HL-60 (cell line): ENCODE data around the gene NOTUM.

Experiments used
- POLR2AphosphoS5 ChIP-seq: IDR thresholded peaks from 2 replicates; pipeline ENCODE4 v1.6.1; 2012; ENCODE audit warnings: low read depth
- TF ChIP-seq, protein P1 (sequence below): IDR thresholded peaks from one replicate; pipeline ENCODE4 v1.5.1; 2011; ENCODE audit warnings: low read length, control low read depth, inconsistent platforms; ENCODE audit not compliant: insufficient read depth

DNA sequence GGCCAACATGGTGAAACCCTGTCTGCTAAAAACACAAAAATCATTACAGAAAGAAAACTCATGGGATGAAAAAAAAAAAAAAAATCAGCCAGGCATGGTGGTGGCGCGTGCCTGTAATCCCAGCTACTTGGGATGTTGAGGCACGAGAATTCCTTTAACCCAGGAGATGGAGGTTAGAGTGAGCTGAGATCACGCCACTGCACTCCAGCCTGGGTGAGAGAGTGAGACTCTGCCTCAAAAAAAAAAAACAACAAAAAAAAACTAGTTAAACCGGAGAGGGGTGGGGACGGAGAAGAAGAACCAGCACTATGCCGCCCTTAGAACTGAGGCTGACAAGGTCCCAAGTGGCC is 7.4 kb upstream of the NOTUM start:
- TF ChIP-seq, protein P1, sequence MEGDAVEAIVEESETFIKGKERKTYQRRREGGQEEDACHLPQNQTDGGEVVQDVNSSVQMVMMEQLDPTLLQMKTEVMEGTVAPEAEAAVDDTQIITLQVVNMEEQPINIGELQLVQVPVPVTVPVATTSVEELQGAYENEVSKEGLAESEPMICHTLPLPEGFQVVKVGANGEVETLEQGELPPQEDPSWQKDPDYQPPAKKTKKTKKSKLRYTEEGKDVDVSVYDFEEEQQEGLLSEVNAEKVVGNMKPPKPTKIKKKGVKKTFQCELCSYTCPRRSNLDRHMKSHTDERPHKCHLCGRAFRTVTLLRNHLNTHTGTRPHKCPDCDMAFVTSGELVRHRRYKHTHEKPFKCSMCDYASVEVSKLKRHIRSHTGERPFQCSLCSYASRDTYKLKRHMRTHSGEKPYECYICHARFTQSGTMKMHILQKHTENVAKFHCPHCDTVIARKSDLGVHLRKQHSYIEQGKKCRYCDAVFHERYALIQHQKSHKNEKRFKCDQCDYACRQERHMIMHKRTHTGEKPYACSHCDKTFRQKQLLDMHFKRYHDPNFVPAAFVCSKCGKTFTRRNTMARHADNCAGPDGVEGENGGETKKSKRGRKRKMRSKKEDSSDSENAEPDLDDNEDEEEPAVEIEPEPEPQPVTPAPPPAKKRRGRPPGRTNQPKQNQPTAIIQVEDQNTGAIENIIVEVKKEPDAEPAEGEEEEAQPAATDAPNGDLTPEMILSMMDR = no peak
- no peak for TF ChIP-seq POLR2AphosphoS5
